NB4 (cell line): ENCODE measurements around the gene ZNF236.
A peak's percentile ranks its signal among the peaks of the same experiment; 100 is the strongest.

ENCODE experiments used
- DNase-seq: peaks from one replicate; pipeline ENCODE4 v3.0.0; 2010; ENCODE audit warnings: low read depth
- H3K4me3 ChIP-seq: one replicate; pipeline ENCODE4 v1.5.1; 2011; ENCODE audit warnings: mild to moderate bottlenecking, low read depth, low read length, moderate library complexity
- CTCF ChIP-seq: IDR thresholded peaks from one replicate; pipeline ENCODE4 v1.5.1; 2012; ENCODE audit warnings: low read depth, low read length
- MYC ChIP-seq: IDR thresholded peaks from 2 replicates; pipeline ENCODE4 v1.6.1; 2011; ENCODE audit warnings: low read depth, low read length
- POLR2A ChIP-seq: IDR thresholded peaks from 2 replicates; pipeline ENCODE4 v1.6.1; 2011; ENCODE audit warnings: mild to moderate bottlenecking; ENCODE audit not compliant: insufficient read length; ENCODE audit errors: extremely low read depth
- TF ChIP-seq, protein P1 (sequence below): IDR thresholded peaks from 2 replicates; pipeline ENCODE4 v1.6.1; 2011; ENCODE audit warnings: low read depth, low read length

The ZNF236 gene

GRCh38 chr18:76791642-76792041 is 30.7 kb upstream of the ZNF236 start:
- no peak overlapping the region for H3K4me3 ChIP-seq
- TF ChIP-seq POLR2A: no peak
- no peak for TF ChIP-seq MYC
- TF ChIP-seq CTCF: no peak
- TF ChIP-seq, protein P1, sequence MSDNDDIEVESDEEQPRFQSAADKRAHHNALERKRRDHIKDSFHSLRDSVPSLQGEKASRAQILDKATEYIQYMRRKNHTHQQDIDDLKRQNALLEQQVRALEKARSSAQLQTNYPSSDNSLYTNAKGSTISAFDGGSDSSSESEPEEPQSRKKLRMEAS: no peak
- no peak for DNase-seq

DNA sequence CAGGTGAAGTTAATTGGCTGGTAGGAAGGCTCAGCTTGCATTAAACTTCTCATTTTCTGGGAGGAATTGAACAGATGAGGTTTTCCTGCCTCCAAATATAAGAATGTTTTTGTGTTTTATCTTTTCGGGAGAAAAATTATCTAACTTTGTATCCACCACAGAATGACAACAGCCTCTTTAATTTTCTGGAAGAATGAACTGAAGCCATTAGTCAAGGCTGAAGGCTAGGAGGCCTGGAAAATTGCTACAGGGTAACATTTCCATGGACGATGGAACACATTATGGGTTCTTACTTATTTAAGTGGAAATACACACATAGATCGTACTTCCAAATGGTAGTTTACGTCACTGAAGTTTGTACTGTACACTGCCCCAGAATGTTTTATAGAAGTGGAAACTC is 28.0 kb upstream of the ZNF236 start:
- DNase-seq: no peak
- TF ChIP-seq CTCF (no peak), MYC (no peak), POLR2A (no peak)
- TF ChIP-seq, protein P1: no peak
- H3K4me3 ChIP-seq: no peak overlapping the region

- peak overlapping the region; percentile 16 for H3K4me3 ChIP-seq
- DNase-seq: peak; percentile 70
- TF ChIP-seq CTCF (peak; percentile 73), POLR2A (no peak)
These were observed 20.5 kb upstream of the ZNF236 start for GRCh38 chr18:76801567-76802505.

DNA sequence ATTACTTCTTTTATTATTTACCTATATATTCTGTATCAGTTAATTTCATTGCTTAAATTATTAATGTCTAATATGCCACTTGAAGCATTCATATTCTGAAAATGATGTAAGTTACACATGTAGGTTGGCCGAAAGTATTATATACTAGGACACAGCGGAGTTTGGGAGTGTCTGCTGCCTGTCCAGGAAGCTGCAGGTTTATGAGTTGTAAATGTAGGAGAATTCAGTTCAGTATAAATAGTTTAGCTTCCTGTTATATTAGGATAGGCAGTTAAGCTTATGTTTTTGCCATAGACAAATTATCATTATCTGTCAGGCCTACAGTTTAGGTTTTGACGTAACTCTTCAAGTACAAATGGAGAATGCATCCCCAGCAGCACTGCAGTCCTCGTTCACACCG is 18.9 kb upstream of the ZNF236 start:
- no peak overlapping the region for H3K4me3 ChIP-seq
- TF ChIP-seq CTCF: no peak
- TF ChIP-seq MYC: no peak
- TF ChIP-seq, protein P1: no peak
- no peak for TF ChIP-seq POLR2A
- no peak for DNase-seq

DNA sequence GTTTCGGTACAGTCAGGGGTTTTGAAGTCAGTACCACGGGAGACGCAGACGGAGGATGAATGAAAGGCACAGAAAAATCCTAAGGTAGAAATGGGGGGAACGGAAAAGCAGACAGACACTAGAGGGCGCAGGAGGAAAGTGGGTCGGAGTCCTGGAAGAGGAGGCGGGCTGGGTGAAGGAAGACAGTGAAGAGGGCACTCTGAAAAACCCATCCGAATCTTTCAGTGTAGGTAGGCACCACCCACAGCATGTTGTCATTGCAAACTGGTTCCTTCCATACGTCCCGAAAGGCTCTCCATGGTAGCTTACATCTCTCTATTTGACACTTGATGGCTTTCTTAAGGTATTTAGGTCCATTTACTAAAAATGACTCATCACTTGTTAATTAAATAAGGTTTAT is 18.5 kb upstream of the ZNF236 start:
- TF ChIP-seq CTCF: peak; percentile 89
- TF ChIP-seq, protein P1: no peak
- DNase-seq: peak; percentile 77
- H3K4me3 ChIP-seq: no peak overlapping the region

DNA sequence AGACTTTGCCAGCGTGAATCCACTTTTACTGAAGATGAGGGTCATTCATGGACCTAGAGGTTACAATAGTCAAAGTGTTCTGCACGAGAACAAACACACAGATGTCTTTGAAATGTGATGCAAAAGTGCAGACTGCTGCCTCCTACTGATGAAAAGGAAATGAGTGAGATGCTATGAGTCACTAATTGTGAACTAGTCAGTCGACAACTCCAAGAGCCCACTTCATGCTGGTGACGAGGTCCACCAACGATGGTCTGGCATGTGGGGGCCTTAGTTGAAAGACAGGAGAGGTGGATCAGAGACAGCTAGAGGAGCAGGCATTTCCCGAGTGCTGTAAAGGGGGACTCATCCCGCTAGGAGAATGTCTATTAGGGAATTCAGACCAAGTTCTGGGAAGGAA is 17.1 kb upstream of the ZNF236 start:
- H3K4me3 ChIP-seq: no peak overlapping the region
- no peak for TF ChIP-seq MYC
- TF ChIP-seq, protein P1: no peak
- TF ChIP-seq CTCF: no peak
- TF ChIP-seq POLR2A: no peak
- peak; percentile 36 for DNase-seq
